Activated CD4-positive, alpha-beta T cell treated with anti-CD3 and anti-CD28 coated beads, Interleukin-2, amount 50 U/mL, for 4 hours (primary cell): ENCODE data around the gene BCR.

Experiments used
- DNase-seq, 2 experiments: peaks; one replicate each; pipeline ENCODE4 v3.0.0-alpha.2; 2020

Gene BCR

GRCh38 chr22:23152238-23153114 is 27.8 kb upstream of the BCR start:
- DNase-seq: no peak

GRCh38 chr22:23153994-23154393 is 26.3 kb upstream of the BCR start:
- no peak for DNase-seq

- DNase-seq: no peak
These were observed 25.8 kb upstream of the BCR start for GRCh38 chr22:23154461-23154860.

DNA sequence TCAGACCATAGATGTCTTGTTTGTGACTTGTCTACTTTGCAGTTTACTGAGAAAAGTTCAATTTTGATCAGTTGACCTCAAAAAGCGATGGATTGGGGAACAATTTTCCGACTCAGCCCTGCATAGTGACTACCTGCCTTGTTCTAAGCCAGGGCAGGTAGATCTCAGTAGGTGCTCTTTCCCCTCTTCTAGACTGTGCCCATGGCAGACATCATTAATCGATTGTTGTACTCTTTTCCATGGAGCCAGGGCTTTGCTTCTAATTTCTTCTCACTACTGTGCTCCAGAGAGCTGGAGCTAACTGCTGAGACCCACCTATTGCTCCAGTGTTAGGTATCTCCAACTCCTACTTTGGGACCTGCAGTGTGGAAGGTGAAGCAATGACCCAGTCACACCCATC is 25.2 kb upstream of the BCR start:
- DNase-seq: no peak

- no peak for DNase-seq
These were observed 24.5 kb upstream of the BCR start for GRCh38 chr22:23155831-23156230.

- DNase-seq: no peak
These were observed 24.0 kb upstream of the BCR start for GRCh38 chr22:23156286-23156685.

DNA sequence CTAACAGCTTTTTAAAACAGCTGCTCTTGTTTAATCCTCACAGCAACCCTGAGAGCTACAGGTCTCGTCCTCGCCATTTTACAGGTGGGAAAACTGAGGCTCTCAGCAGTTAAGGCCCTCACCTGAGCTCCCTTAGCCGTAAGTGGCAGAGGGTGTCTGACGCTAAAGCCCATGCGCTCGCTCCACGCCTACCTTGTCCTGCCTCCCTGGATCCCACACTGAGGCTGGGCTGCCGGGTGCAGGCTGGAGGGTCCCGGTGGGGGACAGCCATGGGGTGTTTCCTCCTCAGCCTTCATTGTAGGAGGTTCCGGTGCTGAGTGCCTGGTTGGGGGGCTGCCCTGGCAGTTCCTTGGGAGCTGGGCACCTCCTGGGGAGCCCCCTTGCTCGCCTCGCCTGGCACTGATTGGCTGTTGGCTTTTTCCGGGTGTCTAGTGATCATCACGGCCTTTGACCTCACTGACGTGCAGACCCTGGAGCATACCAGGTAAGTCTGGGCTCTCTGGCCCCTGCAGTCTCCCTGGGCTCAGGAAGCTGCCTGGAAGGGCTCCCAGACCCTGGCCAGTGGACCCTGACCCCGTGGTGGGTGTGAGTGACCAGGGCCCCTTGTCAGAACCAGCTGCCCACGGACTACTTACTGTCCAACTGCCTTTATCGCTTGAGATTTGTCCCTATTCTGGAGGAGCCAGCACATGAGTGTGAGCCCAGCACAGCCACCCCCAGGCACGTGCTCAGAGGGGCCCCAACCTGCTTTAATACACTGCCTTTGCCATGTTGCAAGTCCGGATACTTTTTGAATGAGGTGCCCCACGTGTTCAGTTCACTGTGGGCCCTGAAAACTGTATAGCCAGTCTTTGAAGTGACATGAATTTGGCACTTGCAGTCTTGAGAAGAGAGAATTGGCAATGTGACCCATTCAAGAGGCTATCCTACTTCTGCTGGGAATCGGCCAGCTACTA is 22.5 kb upstream of the BCR start:
- no peak for DNase-seq

DNA sequence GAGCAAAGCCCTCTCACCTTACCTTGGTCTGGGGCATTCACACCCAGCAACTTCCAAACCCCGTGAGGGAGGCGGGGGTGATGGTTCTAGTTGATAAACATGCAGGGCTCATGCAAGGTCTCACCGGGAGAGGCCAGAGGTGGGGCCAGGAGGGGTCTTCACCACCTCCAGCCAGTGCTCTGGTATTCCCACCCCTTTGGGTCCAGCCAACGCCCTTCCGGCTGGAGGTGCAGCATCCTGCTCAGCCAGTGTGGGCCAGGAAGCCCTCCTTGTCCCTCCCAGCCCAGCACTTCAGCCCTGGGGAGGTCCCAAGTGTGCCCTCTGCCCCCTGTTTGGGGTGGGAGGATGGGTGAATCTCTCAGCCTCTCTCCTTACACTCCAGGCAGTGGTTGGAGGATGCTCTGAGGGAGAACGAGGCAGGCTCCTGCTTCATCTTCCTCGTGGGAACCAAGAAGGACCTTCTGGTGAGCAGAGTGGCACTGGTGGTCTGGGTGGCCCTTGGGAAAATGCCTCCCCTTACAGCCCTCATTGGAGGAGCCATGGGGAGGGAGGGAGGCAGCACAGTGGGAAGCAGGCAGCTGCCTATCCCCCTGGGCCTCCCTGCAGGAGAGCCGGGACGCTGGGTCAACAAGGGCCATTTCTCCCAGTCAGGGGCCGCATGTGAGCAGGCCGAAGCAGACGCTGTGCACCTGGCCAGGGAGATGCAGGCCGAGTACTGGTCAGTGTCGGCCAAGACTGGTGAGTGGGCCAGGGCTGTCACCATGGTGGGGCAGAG is 21.6 kb upstream of the BCR start:
- DNase-seq: no peak

- DNase-seq: no peak
These were observed 21.0 kb upstream of the BCR start for GRCh38 chr22:23159291-23159630.

GRCh38 chr22:23161029-23161428 is 19.3 kb upstream of the BCR start:
- DNase-seq: no peak

DNA sequence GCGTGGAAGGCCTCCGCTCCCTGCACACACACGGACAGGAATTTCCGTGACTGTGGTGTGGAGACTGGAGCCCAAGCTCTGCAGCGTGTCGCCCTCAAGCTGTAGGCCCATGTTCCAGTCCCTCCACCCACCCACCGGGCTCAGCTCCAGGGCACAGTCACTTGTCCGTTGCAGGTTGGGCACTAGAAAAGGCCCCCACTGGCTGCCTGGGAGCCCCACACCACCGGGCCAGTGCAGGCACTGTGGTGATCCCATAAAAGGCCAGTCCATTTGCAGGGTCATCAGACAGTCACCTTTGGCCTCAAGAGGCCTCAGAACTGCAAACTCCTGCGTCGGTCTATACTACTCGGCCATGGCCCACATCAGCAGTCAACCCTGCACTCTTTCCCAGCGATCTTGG is 18.7 kb upstream of the BCR start:
- no peak for DNase-seq

GRCh38 chr22:23163665-23164064 is 16.6 kb upstream of the BCR start:
- DNase-seq: no peak

DNA sequence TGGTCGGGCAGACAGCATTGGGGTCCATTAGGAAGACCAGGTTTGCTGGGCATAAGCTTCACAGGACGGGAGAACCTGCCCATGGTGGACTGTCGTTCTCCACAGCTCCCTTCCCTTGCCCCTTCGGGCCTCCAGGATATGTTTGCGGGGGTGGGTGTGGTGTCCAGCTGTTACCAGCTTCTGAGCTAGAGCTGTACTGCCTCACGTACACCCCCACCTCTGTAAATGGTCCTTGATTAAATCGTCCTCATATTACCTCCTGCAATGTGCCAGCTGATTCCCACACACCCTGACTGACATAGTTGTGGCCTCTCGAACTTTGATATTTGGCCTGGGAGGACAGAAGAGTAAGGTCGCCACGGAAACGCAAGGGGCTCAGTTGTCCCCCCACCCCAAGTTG is 16.2 kb upstream of the BCR start:
- no peak for DNase-seq

DNA sequence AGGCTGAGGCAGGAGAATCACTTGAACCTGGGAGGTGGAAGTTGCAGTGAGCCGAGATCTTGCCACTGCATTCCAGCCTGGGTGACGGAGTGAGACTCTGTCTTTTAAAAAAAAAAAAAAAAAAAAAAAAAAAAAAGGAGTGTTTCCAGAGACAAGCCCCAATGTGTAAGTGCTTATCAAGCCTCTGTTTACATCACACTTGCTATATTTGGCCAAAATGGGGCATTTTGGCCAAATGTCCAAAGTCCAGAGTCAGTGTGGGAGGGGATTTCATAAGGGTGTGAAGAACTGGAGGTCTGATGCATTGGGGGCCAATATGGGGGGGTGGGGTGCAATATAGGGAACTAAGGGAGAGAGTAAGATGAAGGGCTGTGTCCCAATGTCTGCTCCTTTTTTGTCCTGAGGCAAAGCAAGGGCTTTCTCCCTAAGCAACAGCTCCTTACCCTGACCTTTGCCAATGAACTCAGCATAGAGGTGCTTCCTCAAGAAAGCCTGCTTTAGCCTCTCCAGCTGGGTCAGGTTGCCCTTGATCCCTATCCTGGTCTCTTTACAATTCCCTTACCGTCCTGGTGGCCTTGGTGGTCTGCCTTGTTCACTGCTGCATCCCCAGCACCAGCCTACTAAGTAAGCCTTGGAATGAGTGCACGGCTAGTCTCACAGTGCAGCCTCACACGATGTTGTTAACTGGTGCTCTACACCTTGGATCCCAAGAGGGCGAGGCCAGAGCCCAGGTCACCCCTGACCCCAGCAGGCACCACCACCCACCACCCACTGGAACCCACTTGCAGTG is 14.1 kb upstream of the BCR start:
- no peak for DNase-seq

- no peak for DNase-seq
These were observed 13.3 kb upstream of the BCR start for GRCh38 chr22:23166841-23167616.

GRCh38 chr22:23168391-23169042 is 11.8 kb upstream of the BCR start:
- no peak for DNase-seq

GRCh38 chr22:23169043-23169406 is 11.3 kb upstream of the BCR start:
- no peak for DNase-seq

DNA sequence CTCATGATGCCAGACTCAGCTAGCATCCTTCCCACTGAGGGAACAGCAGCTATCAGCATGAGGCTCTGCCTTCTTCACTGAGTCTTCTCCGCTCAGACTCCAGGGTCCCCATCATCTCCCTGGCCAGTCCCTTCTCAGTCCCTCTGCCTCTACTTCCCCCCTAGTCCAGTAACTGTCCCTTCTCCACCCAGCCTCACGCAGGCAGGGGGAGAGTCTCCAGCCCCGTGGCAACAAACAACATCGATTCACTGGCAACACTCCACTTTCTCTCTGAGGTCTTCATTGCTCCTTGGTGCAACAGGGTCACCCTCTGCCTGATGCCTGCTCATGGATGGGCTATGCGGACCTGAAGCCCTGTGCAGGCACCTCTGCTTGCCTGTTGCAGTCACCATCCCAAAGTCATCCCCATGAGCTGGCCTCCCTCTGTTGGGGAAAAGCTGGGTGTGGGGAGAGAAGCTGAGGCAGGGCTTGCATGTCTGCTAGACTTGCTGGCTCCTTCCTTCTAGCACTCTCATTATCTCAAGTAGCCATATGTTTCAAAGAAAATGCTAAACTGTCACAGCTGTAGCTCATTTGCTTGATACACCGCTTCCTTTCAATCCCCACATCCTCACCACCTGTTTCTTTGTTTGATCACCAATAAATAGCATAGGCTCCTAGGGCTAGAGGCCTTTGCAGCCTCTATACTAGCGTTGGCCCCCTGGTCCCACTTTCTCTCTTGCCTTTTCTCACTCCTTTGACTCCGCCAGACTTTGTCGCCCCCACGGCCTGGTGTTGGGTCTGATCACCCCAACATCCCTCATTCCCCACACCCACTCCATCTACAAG is 4.3 kb upstream of the BCR start:
- DNase-seq: no peak

DNA sequence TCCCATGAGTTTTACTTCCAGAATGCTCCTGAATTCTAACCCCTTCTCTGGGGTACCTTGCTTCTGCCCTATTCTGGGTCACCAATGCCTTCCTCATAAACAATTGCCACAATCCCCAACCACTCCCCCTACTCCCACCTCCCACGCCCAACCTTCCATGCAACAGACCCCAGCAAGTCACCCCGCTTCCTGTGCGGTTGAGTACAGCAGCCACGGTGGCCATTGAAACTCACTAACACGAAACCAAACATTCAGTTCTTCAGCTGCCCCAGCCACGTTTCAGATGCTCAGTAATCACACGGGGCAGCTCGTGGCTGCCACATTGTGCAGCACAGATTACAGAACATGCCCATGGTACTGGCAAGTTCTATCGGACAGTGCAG is 3.7 kb upstream of the BCR start:
- DNase-seq: no peak

- no peak for DNase-seq
These were observed 3.1 kb upstream of the BCR start for GRCh38 chr22:23177197-23177596.
